Fibroblast of peridontal ligament (primary cell): ENCODE data around the gene PTPRO.

Experiments
- DNase-seq: peaks from one replicate; pipeline ENCODE4 v3.0.0-alpha.2; 2010; ENCODE audit errors: extremely low read depth

The PTPRO gene

DNA sequence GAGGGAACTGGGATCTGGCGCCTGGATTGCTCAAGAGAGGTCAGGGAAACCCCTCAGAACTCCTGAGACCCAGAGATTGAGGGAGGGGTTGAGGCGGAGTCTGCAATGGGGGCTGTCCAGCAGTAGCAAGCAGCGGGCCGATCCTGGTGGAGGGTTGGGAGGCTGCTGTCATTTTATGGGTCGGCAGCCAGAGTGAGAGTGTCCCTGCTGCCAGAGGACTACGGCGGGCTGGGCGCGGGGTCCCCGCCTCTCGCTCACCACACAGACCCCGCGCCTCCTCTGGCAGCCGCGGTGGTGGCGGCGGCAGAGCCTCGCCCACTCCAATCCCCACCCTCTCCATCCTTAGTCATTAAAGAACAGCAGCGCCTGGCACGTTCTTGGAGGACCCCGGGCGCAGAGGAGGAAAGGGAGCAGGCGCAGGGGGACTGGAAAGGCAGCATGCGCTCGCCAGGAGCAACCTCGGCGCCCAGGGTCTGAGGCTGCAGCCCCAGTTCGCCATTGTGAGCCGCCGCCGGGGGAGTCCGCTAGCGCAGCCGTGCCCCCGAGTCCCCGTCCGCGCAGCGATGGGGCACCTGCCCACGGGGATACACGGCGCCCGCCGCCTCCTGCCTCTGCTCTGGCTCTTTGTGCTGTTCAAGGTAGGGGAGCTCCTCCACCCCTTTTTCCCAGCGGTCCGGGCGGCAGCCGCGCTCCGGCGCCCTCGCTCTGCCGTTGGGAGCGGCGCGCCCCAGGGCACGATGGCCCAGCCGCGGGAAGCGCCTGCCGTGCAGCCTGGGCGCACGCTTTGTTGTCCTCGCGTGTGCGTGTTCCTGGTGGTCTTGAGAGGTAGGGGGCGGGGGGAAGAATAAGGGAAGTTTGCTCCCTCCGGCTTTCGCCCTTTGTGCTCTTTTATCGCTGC, at the start of gene PTPRO:
Gene PTPRO, plus strand, starts transcription at position 345 of the 898 bp plus-strand sequence.
- no peak for DNase-seq

DNA sequence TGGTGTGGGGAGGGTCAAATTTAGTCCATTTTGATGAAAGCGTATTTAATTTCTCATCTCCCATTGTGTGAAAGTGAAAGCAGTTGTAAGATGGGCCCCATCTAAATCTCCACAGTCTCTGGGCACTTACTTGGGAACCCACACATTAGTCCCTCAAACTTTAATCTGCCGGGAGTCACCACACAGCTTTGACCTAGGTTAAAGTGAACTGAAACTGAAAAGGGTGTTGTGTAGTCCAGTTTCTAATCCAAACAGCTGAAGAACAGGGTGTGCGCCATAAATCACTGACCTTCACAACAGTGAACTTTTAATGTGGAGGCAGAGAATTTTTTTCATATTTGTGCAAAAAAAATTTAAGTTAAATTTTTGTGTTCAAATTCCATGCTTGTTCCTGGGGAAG, 48.4 kb upstream of the PTPRO start:
- DNase-seq, result no peak

DNA sequence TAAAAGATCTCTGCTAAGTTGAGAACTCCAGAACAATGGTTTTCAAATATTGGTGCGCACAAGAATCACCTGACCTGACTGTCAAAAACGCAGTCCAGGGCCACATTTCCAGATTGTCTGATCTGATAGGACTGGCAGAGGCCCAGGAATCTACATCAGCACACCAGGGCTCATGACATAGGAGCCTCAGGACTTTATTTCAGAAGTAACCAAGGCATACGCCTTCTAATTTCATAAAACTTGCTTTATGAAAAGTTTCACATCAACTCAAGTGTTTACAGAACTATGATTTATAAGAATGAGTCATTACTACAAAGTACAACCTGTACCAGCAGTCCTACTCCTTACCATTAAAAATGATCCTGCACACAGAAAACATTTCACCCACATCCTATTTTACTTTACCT, 47.7 kb upstream of the PTPRO start:
- DNase-seq, result no peak

DNA sequence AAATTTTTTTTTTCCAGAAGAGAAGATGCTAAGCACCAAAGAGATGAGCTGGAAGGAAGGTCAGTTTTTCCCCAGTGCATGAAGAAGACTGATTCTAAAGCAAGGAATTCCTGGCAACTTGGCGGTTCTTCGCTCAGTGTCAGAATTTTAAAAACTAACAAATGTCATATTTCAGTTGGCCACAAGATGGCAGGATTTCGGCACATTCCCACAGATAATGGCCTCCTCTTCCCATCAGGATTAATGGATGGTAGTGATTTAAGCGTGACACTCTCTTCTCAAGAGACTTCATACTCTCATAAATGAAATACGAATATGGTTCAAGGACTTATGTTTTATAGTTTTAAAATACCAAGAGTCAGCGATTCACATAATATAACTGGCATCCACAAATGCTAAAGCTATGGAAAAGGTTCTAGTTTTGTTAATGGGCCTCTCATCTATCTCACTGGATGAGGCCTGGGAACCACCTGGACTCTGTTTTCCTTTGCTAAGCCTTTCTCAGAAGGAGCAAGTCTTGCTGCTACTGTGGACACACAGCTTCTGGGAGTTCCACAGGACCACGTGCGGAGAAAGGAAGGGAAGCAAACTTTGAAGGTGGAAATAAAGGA, 46.1 kb upstream of the PTPRO start:
- DNase-seq, result peak; percentile 70

DNA sequence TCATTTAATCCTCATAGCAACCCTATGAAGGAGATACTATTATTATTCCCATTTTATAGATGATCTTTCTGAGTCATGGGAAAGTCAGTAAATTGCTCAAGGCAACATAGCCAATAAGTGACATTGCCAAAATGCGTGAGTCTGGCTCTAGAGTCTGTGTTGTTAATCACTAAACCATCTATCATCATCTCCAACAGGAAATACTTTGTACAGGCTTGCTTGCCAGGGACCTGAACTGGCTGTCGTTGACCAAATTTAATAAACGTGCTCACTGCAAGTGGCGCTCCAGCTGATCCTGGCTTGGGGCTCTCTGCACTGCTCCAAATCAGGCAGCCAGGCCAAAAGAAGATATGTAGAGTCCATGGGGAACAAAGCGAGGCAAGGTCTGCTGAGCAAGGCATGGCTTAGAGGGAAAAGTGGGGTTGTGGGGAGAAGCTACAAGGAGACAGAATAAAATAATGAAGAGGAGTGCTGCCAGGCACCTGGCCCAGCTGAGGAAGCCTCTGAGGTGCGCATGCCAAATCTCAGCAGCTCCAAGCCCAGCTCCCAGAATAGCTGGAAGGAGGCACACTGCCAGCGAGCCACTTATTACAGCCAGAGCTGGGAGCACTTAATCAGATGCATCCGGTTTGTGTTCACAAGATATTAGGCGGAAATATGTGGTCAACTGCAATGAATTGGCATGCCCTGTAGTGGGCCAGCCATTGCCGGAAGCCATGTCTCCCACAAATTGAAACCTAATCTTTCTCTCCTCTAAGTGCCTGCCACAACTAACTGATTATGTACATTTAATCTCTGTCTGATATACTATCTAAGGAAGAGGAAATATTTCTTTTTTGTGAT, 43.3 kb upstream of the PTPRO start:
- peak; percentile 51 for DNase-seq

DNA sequence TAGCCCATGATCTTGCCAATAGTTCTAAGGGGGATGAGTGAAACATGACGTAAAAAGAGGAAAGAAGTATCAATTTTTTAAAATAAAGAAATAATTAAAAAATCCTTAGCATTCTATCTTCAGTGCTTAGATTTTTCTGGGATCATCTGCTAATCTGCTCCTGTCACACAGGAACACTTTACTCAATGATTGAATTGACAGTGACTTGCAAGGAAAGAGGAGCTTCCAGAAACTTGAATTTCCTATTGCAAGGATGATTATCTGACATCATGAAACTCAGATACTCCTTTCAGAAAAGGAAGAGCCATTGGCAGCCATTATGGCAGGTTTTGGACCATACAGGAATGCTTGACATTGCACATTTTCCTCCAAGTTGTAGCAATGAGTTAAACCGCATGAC, 41.4 kb upstream of the PTPRO start:
- DNase-seq, result no peak

DNA sequence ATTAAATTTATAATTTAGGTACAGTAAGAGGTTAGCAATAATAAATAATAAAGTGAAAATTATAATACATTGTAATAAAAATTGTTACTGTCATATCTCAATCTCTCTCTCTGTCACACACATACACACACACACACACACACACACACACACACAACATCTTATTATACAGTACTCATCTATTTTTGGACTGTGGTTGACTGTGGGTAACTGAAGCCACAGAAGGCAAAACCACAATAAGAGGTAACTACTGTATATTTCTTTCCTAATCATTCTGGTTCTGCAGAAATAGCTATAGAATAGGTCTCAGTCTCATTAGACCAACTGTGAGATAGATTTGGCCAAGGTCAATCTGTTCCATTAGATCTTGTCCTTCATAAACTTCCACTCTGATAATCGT, 33.1 kb upstream of the PTPRO start:
- DNase-seq, result no peak

DNA sequence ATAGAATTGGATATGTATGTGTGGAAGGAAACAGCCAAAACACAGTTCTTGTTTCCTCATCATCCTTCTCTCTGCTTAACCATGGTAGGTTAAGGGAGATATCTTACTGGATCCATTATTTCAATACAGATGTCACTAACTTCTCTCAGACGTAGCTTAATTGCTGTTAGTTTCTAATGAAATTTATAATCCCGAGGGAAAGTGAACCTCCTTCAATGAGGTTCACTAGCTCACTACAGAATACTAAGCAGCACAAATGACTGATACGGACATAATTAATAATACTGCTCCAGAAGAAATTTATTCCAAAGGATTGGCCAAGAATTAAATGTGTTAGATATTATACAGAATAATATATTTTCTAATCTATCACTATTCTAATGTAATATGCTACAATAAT, 28.6 kb upstream of the PTPRO start:
- DNase-seq, result no peak

DNA sequence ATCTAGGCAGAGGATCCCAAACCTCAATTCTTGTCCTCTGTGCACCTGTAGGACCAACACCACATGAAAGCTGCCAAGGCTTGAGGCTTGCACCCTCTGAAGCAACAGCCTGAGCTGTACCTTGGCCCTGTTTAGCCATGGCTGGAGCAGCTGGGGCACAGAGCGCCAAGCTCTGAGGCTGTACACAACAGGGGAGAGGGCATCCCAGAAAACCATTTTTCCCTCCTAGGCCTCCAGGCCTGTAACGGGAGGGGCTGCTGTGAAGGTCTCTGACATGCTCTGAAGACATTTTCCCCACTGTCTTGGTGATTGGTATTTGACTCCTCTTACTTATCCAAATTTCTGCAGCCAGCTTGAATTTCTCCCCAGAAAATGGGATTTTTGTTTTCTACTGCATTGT, 22.4 kb upstream of the PTPRO start:
- DNase-seq, result no peak

DNA sequence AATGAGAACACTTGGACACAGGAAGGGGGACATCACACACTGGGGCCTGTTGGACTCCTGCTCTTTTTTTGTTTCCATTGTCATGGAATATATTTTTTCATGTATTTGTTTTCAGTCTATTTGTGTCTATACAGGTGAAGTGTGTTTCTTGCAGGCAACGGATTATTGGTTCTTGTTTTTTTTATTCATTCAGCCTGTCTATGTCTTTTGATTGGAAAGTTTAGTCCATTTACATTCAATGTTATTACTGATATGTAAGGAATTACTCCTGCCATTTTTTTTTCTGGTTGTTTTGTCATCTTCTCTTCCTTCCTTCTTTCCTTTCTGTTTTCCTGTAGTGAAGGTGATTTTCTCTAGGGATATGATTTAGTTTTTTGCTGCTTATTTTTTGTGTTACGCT, 18.0 kb upstream of the PTPRO start:
- DNase-seq, result no peak

DNA sequence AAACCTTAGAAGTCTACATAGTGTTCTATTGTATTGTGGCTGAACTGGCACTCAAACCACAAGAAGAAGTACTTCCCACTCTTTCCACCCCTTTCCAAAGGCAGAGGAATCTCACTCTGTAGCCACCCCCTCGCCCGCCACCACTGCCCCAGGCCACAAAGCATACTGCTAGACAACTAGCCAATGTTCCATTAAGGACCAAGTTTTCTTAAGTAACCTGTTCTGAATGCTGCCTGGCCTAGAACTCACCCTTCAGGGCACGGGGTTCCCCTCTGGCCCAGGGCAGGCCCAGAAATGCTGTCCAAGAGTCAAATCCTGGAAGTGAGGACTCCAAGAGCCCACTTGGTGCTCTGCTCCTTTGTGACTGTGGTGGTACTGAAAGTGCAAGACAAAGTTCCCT, 15.7 kb upstream of the PTPRO start:
- DNase-seq, result no peak

DNA sequence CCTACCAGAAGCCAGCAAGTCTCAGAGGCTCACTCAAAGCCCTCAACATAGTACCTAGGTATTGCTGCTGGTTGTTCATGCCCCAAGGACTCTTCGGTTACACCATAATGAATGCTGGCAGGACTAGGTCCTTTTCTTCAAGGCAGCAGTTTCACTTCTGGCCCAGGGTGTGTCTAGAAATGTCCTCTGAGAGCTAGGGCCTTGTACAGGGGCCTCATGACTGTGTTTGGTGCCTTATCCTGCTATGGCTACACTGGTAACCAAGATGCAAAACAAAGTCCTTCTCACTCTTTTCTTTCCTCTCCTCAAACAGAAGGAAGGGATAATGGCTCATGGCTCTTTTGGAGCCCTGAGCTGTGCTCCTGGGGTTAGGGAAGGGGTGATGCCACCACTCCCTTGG, 15.2 kb upstream of the PTPRO start:
- no peak for DNase-seq

DNA sequence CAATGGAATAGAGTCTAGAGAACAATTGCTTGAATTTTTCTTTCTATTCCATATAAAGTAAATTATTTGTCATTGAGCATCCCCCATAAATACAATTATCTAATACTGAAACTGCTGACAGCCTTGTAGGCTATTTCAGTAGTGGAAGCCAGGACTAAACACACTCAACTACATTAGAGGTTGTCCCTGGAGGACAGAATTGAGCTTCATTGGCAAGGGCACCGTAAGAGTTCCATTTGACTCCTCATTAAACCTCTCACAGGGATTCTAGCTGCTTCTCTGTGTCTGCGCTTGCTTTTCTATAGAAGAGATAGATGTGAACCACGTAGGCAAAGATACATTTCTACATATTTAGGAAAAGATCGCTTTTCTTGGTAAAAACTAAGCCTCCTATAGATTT, 3.5 kb upstream of the PTPRO start:
- DNase-seq, result no peak

DNA sequence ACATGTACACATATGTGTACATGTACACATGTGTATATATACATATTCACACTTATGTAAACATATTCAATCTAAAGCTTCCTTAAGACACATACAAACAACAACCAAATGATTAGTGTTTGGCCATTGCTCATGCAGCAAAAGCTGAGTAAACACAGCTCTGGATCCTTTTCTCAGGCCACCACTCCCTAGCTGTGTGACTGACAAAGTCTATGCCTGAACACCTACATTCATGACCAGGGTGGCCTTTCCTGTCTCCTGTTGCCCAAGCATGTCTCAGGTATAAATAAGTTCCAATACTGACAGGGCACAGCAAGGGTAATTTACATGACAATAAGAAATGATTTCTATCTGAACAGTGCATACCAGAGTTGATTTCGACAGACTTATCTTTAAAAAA, 1.4 kb upstream of the PTPRO start:
- DNase-seq, result no peak

DNA sequence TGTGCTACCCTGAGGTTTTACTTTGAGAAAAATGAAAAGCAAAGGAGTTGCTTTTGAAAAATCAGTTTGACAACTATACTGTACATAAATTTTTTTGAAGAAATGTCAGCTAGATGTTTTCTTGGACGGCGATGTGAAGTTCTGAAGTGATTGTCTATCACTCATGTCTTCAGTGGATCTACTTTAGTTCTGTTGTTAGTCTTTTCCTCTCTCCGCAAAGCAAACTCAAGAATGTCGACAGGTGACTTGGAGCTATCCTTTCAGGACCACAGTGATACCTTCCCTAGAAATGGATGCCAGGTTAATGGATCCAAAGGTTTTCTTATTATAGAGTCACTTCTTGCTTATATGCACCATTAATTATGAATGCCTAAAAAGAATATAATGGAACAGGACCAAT, 1.2 kb downstream of the PTPRO start:
- DNase-seq, result no peak

DNA sequence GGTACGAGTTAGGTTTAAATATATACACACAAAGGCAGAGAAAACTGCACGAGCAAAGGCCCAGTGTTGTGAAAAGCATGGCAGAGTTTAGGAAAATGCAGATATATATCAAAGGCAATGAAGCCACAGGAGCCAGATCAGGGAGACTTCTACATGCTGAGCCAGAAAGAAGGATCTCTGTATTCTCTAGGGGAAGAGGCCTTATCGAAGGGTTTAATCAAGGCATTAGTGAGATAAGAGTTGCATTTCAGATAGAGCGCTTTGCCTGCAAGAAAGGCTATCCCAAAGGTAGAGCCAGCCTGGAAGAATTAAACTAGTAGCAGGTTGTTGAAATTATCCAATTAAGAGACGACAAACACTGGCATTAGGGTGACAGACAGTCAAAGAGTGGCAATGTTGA, 7.6 kb downstream of the PTPRO start:
- no peak for DNase-seq

DNA sequence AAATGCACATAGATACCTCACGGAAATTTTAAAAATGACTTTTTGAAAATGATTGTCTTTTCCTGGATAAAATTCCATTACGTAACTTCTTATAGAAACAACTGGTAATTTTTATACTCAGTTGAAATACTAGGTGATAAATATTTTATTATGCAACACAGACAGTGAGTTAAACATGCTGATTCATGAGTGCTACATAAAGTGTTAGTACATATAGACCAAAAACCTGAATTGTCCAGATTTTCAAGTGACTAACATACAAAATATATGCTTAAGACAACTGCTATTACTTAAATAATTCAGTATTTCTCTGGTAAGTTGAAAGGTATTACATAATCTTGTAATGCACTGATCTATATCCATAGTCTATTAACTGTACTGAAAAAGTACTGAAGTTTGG, 11.9 kb downstream of the PTPRO start:
- DNase-seq, result no peak

DNA sequence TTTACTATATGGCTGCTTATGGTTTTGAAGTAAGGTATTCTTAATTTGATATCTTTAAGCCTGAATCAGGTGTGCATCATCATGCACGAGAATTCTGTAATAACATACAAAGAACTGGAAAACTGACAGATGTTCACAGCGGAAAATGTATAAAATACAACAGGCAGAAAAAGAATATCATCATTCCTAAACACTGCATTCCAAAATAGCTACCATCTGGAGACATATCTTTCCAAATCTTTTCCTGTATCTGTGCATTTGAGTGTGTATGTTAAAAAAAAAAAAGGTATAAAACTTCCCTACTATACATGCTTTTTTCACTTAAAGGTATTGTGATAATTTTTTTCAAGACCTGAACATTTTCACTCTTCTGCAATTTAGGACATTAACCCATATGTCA, 13.7 kb downstream of the PTPRO start:
- DNase-seq, result no peak

DNA sequence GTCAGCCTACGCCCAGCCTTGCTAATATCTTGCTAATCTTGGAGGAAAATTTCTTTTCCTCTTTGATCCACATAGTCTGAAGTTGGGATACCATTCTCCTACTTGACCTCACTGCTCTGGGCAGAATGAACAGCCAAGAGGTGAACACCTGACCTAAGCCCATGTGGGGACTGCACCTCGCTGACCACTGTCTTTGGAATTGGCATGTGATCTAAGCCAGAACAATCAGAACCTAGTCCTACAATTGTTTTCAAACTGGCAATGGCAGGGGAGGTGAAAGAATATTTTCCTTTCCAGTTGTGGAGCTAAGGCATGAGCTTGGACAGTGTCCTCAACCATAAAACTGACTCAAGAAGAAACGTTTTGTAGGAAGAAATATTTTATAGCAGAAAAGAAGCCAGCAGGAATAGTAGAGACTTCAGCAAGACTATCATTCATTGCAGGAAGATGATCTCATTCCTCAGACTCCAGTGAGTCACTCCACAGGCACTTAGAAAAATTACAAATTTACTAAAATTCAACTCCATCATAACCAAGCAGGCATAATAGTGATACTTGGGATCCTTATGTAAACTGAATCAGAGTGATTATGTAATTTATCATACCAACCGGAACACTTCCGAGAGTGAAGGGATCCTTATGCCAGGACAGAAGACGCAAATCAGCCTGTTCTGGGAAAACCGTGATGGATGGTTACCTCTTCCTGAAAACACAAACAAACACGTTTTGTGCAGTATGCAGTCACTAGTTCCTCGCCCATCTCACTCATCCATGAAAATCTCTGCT, 14.7 kb downstream of the PTPRO start:
- DNase-seq, result peak; percentile 82

DNA sequence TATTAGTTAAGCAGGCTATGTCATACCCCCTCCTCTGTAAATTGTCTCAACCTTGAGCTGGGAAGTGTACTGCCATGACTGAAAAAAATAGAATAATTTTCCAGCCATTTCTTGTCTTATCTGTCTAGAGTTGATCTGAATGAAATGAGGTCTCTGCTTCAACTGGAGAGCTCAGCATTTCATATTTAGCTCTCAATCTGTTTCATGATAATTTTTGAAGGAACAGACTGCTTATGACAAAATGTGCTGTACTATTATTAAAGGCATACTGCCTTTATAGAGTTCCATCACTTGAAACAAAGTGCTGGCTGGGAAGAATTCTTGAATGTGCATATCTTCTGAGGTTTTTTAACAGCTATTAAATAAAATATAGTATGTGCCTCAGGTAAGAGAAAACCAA, 19.1 kb downstream of the PTPRO start:
- no peak for DNase-seq

DNA sequence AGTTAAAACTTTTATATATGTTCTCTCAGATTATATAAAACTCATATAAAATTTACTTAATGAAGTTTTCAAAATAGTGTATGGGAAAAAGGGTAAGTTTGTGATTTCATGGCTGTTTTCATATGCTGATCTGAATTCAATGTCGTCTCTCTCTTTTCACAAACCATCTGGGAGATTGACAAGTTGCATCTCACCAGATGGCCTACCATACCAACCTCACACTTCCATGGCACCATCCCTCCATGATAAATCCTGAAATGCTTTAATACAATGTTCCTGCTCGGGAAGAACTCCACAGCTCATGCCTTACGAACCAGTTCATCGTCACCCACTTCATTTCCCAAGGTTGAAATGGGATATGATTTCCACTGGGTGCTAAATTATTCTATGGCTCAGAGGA, 22.3 kb downstream of the PTPRO start:
- no peak for DNase-seq

DNA sequence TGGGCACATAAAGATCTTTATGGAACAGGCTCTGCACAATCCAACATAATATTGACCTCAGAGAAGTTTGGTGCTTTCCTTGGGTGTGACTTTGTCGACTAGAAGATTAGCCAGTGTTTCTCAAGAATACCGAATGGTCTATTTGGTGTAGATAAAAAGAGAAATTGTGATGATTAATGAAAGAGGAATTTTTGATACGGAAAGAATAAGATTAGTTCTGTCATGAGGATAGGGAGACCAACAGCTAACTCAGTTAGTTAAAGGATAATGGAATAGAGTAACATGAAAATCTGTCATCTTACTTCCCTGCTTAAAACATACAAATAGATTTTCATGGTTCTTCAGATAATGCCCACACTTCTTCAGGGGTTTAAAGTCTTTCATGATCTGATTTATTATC, 24.2 kb downstream of the PTPRO start:
- no peak for DNase-seq
